ENCODE results near the gene IKZF1.

The IKZF1 gene

GRCh38 chr7:50418526-50419290 lies 114.2 kb downstream of the IKZF1 start:
- DNase-seq, result no peak

DNA sequence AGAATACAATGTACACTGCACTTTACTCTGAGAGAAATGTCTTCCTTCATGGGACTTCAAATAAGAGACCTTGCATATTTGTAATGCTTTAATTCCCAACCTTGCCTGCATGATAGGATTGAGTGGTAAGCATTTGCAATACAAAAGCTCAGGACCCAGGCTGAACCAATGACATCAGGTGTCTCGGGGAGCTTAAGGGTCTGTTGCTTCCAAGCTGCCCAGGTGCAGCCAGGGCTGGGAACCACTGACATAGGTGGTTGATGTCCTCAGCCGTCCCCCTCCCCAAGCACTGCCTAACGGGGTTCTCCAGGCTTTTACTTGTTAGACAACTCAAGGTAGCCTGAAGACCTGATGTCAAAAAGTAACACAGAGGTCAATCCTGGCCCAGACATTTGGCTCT lies 116.5 kb downstream of the IKZF1 start:
- no peak for DNase-seq

- no peak for DNase-seq
Measured at GRCh38 chr7:50422858-50423257, 118.3 kb downstream of the IKZF1 start.

DNA sequence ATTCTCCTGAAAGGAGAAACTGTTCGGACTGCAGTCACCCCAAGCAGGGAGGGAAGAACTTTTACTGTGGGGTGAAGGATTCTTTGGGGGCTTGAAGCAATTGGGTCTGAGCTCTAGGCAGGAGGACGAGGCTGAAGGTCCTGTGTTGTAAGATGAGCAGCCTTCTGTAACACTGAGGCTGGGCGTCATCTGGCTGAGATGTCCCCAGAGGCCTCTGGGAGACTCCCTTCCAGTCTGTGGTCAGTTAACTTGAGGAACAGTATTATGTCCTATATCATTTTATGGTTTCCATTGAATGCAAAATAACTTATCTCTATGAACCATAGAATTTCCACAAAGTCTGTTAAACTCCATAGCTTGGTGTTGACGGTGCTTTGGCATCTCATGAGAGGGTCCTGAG lies 119.3 kb downstream of the IKZF1 start:
- DNase-seq, result no peak

DNA sequence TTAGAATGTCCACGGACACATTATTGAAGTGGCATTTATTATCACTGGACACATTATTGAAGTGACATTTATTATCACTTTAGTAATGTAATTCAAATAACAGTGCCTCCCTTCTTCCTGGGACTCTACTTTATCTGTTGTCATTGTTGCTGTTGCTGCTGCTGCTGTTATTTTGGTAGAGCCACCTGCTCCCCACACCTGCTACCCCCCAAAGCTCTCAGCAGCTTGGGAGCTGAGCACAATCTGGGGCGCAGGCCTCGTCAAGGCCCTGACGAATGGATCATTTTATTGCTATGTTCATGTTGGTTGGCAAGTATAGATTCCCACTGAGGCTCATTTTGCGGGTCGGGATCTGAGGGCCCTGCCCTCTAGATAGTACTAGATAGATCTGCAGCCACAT lies 120.8 kb downstream of the IKZF1 start:
- no peak for DNase-seq

GRCh38 chr7:50426280-50427045 lies 121.9 kb downstream of the IKZF1 start:
- DNase-seq, result no peak

- no peak for DNase-seq
Measured at GRCh38 chr7:50427518-50427917, 123.0 kb downstream of the IKZF1 start.

- no peak for DNase-seq
Measured at GRCh38 chr7:50428911-50429310, 124.4 kb downstream of the IKZF1 start.

DNA sequence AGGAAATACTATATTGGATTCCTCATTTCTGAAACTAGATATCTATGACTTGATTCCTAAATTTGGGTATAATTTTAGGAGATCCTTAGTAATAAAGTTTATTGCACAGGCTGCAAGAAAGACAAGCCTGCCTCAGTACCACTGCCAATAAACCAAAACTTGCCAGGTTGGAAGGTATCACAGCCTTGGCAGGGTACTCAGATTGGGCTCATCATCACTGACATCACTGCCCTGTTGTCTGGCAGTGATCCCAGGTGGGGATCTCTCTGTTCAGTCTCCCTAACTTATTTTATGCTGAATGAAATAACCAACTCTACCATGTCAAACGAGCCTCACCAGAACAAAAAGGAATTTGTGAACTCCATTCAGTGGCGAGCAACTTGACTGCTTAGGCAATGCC lies 126.8 kb downstream of the IKZF1 start:
- no peak for DNase-seq

- no peak for DNase-seq
Measured at GRCh38 chr7:50431722-50432305, 127.3 kb downstream of the IKZF1 start.

- DNase-seq, result no peak
Measured at GRCh38 chr7:50436133-50436806, 131.8 kb downstream of the IKZF1 start.

- DNase-seq, result peak; percentile 11
Measured at GRCh38 chr7:50446542-50446960, 142.0 kb downstream of the IKZF1 start.

DNA sequence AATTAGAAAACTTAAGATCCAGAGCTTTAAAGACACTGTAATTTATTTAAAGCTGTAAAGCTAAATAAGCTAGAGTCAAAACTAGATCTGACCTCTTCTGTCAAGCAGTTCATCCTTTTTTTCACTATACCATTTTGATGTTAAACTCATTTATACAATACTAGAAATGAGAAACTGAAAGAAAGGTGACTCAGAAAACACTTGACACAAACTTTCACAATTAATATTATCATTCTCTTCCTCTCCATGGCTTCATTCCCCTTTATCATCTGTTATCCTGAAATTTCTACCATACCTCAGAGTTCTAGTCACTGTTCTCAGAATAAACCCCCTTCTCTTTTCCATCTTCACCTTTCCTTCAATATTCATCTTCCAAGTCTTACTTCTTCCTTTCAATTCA lies 144.3 kb downstream of the IKZF1 start:
- DNase-seq, result no peak

DNA sequence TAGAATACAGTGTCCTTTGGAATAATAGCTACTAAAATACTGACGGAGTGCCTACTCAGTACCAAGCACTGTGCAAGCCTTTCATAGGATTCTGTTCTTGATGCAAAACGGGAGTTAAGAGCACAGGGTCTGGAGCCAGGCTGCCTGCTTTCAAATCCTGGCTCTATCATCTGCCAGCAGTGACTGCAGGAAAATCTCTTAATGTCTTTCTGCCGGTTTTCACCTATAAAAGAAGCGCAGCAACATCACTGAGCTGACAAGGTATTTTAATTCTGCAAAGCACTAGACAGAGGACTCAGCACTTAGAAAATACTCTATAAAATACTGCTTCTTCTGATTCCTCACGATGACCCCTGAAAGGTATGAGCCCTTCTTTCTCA lies 145.0 kb downstream of the IKZF1 start:
- no peak for DNase-seq

GRCh38 chr7:50449881-50450589 lies 145.5 kb downstream of the IKZF1 start, which contains the start of gene FIGNL1:
TSS of gene FIGNL1 (minus strand) at chr7:50450350. CDS start at chr7:50447287, 3,063 bp downstream.
- DNase-seq, result peak; percentile 84

GRCh38 chr7:50450590-50451032 lies 146.1 kb downstream of the IKZF1 start:
- peak; percentile 24 for DNase-seq

Measured in CD4-positive, alpha-beta T cell treated with Interleukin-4 for 4 hours (primary cell).